Thoracic aorta (tissue), 2 donors: Measurements from ENCODE around the gene MEIS2. TPM values are rescaled to one million over a fixed set of nuclear protein-coding genes. Genes with fewer than 3 reads are reported as not detected.

ENCODE experiments used
- ATAC-seq: fragments of 150-250 bp; one replicate; pipeline ENCODE4 v1.8.0; 2017; ENCODE audit warnings: low read depth; ENCODE audit not compliant: insufficient number of reproducible peaks, low FRiP score
- DNase-seq: peaks from one replicate; pipeline ENCODE4 v3.0.0-alpha.2; 2020; ENCODE audit warnings: low spot score
- H3K27ac ChIP-seq, 2 donors: fragments of 200-600 bp; sonication (generic); 1 replicate in 1 of 2; 2 replicates in 1 of 2; pipeline ENCODE4 v1.5.1; 2016; ENCODE audit warnings: mild to moderate bottlenecking in 2 of 2, moderate library complexity in 2 of 2
- H3K27me3 ChIP-seq: fragments of 200-600 bp; sonication (generic); replicated peaks from 2 replicates; pipeline ENCODE4 v1.6.0; 2016; ENCODE audit warnings: mild to moderate bottlenecking; ENCODE audit not compliant: insufficient read depth
- H3K36me3 ChIP-seq: fragments of 200-600 bp; sonication (generic); one replicate; pipeline ENCODE4 v1.5.1; 2016
- H3K4me1 ChIP-seq, 2 donors: fragments of 200-600 bp; sonication (generic); 1 replicate in 1 of 2; 2 replicates in 1 of 2; pipeline versions ENCODE4 v1.5.1 to v1.6.0; 2016; ENCODE audit warnings: low read depth in 2 of 2, mild to moderate bottlenecking in 1 of 2; ENCODE audit not compliant: control insufficient read depth in 1 of 2
- H3K4me3 ChIP-seq: fragments of 200-600 bp; sonication (generic); 2 replicates; pipeline ENCODE4 v1.5.1; 2016; ENCODE audit warnings: mild to moderate bottlenecking
- H3K9me3 ChIP-seq: fragments of 200-600 bp; sonication (generic); 2 replicates; pipeline ENCODE4 v1.5.1; 2016
- CTCF ChIP-seq: fragments of 200-600 bp; sonication (generic); IDR thresholded peaks from one replicate; pipeline ENCODE4 v1.5.1; 2019; ENCODE audit warnings: antibody characterized with exemption
- total RNA-seq, 2 donors: library from RNA; depleted of rRNA; stranded (reverse); fragments of >200 nt; gene quantifications; one replicate each; pipeline versions ENCODE4 v1.1.0 to v1.2.3, GENCODE V29; 2016

The MEIS2 gene
- total RNA-seq, 2 donors from 2014 or later: 46.4 to 57.2 TPM

DNA sequence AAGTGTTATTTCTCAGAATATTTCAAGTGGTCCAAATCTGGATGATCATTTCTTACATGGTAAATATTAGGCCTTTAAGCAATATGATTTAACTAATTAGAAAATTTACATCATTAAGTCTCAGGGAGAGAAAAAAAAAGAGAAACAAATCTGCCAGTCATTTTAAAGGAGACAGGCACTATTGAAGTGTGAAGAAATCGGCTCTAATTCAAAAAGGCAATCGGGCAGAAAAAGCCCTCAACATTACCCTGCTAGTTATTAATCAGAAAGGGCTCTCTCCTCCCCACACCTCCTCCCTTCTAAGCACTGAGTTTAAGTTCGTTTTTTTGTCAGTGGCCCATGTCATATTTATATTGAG lies 215.9 kb downstream of the MEIS2 start:
- Histone ChIP-seq H3K36me3 (no peaks in the 10 kb centered on the region), H3K4me1 (peaks cover 13 to 24% of the 10 kb centered on the region in 2 donors), H3K9me3 (no peaks in the 10 kb centered on the region), H3K4me3 (no peak overlapping the region), H3K27ac (no peak overlapping the region), H3K27me3 (peaks cover 6% of the 10 kb centered on the region)
- no peak for TF ChIP-seq CTCF
- DNase-seq: no peak
- no peak for ATAC-seq

DNA sequence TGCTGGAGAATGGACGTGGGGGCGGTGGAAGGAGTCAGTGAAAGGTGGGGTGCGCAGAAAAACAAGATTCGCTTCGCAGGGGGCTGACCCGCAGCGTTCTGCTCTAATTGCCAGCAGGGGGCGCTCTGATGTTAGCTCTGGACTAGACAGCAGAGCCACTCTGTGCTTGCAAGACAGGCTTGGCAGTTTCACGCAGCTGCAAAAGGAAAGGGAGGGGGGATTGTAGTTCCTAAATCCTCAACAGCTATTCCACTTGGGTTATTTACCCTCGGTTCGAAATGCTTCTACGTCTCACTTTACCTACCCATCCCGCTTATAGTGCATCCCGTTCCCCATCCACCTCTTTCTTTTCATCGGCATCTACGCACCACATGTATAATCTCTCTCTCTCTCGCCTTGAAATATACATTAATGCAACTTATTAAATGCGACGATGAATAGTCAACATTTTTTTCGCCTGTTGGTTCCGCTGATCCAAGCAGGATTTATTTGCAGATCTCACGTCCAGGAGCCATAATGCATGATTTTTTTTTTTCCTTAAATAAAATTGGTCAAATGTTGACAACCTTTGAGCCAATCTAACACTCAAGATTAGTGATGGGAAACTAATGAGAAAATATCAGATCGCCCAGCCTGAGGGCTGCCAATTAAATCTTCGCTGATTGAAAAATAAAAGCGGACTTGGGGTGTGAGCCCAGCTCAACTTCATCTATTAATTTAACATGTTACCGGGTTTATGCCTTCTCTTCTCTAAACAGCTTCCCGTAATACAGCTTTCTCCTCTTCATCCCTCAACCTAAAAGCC lies 216.4 kb downstream of the MEIS2 start:
- ATAC-seq: no peak
- no peak overlapping the region for H3K27ac ChIP-seq

DNA sequence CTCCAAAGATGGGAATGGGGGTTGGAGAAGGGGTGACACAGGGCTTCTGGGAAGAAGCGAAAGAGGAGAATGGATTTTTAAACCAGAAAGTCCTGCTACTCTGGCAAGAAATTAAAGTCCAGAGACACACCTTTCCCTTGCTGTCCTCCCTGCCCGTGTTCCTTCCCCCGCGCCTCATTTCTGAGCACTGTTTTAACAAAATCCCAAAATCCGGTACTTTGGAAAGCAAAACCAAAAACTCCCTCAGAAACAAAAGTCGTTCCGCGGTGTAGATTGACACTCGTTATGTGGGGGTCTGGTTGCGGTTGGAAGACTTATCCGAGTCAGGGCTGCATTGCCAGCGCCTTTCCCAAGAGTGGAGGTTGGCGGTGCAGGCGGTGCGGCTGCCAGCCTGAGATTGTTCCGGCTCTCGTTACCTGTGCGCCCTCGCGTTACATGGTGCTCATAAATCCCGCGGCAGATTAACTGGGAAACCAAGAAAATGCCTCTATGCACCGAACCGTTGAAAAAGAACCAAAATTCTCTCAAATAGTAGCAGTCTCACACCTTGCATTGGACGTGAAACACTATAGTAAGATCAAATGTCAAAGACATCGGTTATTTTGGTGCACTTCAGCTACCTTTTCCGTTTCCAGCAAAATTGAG lies 217.7 kb downstream of the MEIS2 start:
- no peak for TF ChIP-seq CTCF
- H3K4me3 ChIP-seq: peak overlapping the region; percentile 57
- H3K9me3 ChIP-seq: no peaks in the 10 kb centered on the region
- no peaks in the 10 kb centered on the region for H3K36me3 ChIP-seq
- peaks cover 10 to 20% of the 10 kb centered on the region in 2 donors for H3K4me1 ChIP-seq
- DNase-seq (no peak), ATAC-seq (no peak)
- H3K27me3 ChIP-seq: peaks cover 6% of the 10 kb centered on the region
- H3K27ac ChIP-seq: no peak overlapping the region

More for the DNA sequence above, 216.4 kb downstream of the MEIS2 start:
- Histone ChIP-seq H3K9me3 (no peaks in the 10 kb centered on the region), H3K4me3 (peak overlapping the region; percentile 57), H3K4me1 (peaks cover 13 to 25% of the 10 kb centered on the region in 2 donors), H3K27me3 (peaks cover 6% of the 10 kb centered on the region), H3K36me3 (no peaks in the 10 kb centered on the region)
- peak; percentile 83 for TF ChIP-seq CTCF
- DNase-seq: peak; percentile 50

GRCh38 chr15:36882056-36882455 lies 218.3 kb downstream of the MEIS2 start:
- H3K4me1 ChIP-seq: peaks cover 10 to 15% of the 10 kb centered on the region in 2 donors
- no peaks in the 10 kb centered on the region for H3K9me3 ChIP-seq
- H3K4me3 ChIP-seq: no peak overlapping the region
- TF ChIP-seq CTCF: no peak
- ATAC-seq (no peak), DNase-seq (no peak)
- no peak overlapping the region for H3K27ac ChIP-seq
- H3K27me3 ChIP-seq: peaks cover 6% of the 10 kb centered on the region
- no peaks in the 10 kb centered on the region for H3K36me3 ChIP-seq

GRCh38 chr15:36881516-36881915 lies 218.8 kb downstream of the MEIS2 start:
- DNase-seq (no peak), ATAC-seq (no peak)
- TF ChIP-seq CTCF: no peak
- Histone ChIP-seq H3K9me3 (no peaks in the 10 kb centered on the region), H3K27ac (no peak overlapping the region), H3K4me3 (no peak overlapping the region), H3K27me3 (peaks cover 6% of the 10 kb centered on the region), H3K36me3 (no peaks in the 10 kb centered on the region), H3K4me1 (peaks cover 10 to 15% of the 10 kb centered on the region in 2 donors)
